Measurements from ENCODE around the gene MMP25. TPM values are rescaled to one million over a fixed set of nuclear protein-coding genes. Genes with fewer than 3 reads are reported as not detected.

Gene MMP25
- total RNA-seq, 1 donor from 2014 or later = 0.52 TPM

DNA sequence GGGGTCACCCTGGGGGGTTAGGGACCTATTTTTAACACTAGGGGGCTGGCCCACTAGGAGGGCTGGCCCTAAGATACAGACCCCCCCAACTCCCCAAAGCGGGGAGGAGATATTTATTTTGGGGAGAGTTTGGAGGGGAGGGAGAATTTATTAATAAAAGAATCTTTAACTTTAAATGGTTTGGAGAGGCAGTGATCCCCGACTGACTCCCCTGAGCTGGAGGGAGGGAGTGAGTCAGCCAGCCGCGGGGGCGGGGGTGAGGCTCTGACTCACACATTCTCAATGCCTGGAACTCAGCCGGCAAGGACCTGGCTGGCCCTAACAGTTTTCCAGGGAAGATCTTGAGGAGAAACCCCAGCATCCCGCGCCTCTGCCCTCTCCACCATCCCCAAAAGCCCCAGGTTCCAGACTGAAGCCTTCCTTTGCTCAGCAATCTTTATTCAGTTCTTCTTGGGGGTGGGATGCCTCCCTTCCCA, 24.1 kb upstream of the MMP25 start:
- TF ChIP-seq, protein P1, sequence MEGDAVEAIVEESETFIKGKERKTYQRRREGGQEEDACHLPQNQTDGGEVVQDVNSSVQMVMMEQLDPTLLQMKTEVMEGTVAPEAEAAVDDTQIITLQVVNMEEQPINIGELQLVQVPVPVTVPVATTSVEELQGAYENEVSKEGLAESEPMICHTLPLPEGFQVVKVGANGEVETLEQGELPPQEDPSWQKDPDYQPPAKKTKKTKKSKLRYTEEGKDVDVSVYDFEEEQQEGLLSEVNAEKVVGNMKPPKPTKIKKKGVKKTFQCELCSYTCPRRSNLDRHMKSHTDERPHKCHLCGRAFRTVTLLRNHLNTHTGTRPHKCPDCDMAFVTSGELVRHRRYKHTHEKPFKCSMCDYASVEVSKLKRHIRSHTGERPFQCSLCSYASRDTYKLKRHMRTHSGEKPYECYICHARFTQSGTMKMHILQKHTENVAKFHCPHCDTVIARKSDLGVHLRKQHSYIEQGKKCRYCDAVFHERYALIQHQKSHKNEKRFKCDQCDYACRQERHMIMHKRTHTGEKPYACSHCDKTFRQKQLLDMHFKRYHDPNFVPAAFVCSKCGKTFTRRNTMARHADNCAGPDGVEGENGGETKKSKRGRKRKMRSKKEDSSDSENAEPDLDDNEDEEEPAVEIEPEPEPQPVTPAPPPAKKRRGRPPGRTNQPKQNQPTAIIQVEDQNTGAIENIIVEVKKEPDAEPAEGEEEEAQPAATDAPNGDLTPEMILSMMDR (conservative IDR thresholded peaks at IDR 0.05; ENCODE audit: low read depth, low read length) = no peak
- DNase-seq (ENCODE audit: low read depth) = peak; percentile 64
- peak overlapping the region; percentile 96 for H3K4me3 ChIP-seq (ENCODE audit: low read depth, low read length)

DNA sequence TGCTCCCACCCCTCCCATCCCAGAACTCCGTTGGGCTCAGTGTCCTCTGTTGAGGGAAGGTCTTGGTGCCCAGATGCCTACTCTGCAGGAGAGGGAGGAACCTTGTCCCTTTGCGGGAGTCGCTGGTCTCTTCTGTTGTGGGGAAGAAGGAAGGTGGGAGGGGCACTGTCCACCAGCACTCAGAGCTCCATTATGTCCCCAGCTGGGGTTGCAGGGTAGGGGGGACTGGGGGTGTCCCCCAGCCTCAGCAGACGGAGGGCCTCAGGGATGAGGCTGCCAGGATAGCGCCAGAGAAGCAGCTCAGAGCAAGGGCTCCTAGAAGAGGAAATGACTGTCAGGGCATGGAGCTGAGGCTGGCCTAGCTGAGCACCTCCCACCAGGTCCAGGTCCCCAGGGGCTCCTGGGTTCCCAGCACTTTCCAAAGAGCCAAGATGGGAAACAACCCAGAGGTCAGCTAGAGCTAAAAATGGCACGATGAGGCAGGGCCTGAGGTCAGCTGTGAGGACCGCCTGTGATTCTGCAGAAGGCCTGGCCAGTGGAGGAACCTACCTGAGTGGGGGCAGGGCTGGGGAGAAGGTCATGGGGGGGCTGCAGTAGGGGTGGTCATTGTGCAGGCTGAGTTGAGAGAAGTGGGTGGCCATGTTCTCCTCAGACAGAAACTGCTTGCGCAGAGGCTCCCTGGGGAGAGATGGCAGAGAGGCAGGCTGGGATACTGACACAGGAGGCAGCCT, 23.5 kb upstream of the MMP25 start:
- DNase-seq (ENCODE audit: low read depth) = no peak
- TF ChIP-seq, protein P1 (conservative IDR thresholded peaks at IDR 0.05; ENCODE audit: low read depth, low read length) = no peak
- peak overlapping the region; percentile 81 for H3K4me3 ChIP-seq (ENCODE audit: low read depth, low read length)

GRCh38 chr16:3023415-3023668, 23.0 kb upstream of the MMP25 start:
- peak overlapping the region; percentile 81 for H3K4me3 ChIP-seq (ENCODE audit: low read depth, low read length)
- no peak for DNase-seq (ENCODE audit: low read depth)
- TF ChIP-seq, protein P1 (conservative IDR thresholded peaks at IDR 0.05; ENCODE audit: low read depth, low read length) = no peak

- TF ChIP-seq, protein P1 (conservative IDR thresholded peaks at IDR 0.05; ENCODE audit: low read depth, low read length) = no peak
- peak; percentile 82 for DNase-seq (ENCODE audit: low read depth)
Observed at GRCh38 chr16:3023669-3024478, 22.5 kb upstream of the MMP25 start, which contains the start of the genes HCFC1R1 and THOC6. HCFC1R1 (minus strand) TSS chr16:3023942; CDS start chr16:3023941, 1 bp downstream. THOC6 (plus strand) TSS chr16:3024035; CDS start chr16:3024327, 292 bp downstream.

GRCh38 chr16:3025032-3026002, 21.0 kb upstream of the MMP25 start:
- no peak for DNase-seq (ENCODE audit: low read depth)
- TF ChIP-seq, protein P1 (conservative IDR thresholded peaks at IDR 0.05; ENCODE audit: low read depth, low read length) = no peak
- H3K4me3 ChIP-seq (ENCODE audit: low read depth, low read length) = no peak overlapping the region

More at GRCh38 chr16:3023669-3024478, 22.5 kb upstream of the MMP25 start, which contains the start of the genes HCFC1R1 and THOC6:
- peak within 1 kb of the TSS; percentile 81 for H3K4me3 ChIP-seq (ENCODE audit: low read depth, low read length)

DNA sequence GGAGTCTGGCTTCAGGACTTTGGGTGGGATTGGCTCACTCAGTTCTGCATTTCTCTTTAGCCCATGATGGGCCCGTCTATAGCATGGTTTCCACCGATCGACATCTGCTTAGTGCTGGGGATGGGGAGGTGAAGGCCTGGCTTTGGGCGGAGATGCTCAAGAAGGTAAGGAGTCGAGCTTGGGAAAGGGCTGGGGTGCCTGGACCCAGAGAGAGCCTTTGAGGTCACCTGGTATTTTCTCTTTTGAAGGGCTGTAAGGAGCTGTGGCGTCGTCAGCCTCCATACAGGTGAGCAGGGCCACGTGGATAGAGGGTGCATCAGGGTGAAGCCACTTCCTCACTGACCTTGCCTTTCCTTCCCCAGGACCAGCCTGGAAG, 20.4 kb upstream of the MMP25 start:
- no peak for DNase-seq (ENCODE audit: low read depth)
- TF ChIP-seq, protein P1 (conservative IDR thresholded peaks at IDR 0.05; ENCODE audit: low read depth, low read length) = no peak
- no peak overlapping the region for H3K4me3 ChIP-seq (ENCODE audit: low read depth, low read length)
